CD4-positive, alpha-beta T cell (primary cell): ENCODE measurements around the gene NME5. TPM values are rescaled to one million over a fixed set of nuclear protein-coding genes. Genes with fewer than 3 reads are reported as not detected.

Experiments used
- ATAC-seq: fragments of 200-7000 bp; cut with Tn5 transposase; one replicate; pipeline ENCODE4 v1.10.0; 2022; ENCODE audit warnings: mild to moderate bottlenecking; ENCODE audit not compliant: poor library complexity
- CTCF ChIA-PET: fragments of 350-600 bp; sonication (Branson Sonifier 250); formaldehyde crosslinking; loops from one replicate; lab custom pipeline; 2021; ENCODE audit warnings: antibody characterized with exemption, inconsistent platforms; lab: Charles Lee
- POLR2A ChIA-PET: fragments of 350-600 bp; sonication (Branson Sonifier 250); formaldehyde crosslinking; loops from one replicate; lab custom pipeline; 2021; ENCODE audit warnings: antibody characterized with exemption, inconsistent platforms; lab: Charles Lee
- DNase-seq, 14 experiments: peaks; one replicate each; pipeline ENCODE4 v3.0.0-alpha.2; 2013 to 2020; ENCODE audit warnings: mixed read lengths in 2 of 14
- H3K27ac ChIP-seq, 2 donors: one replicate each; pipeline versions ENCODE4 v1.5.1 to v1.7.0; 2013; ENCODE audit warnings: low read length in 2 of 2, low read depth in 1 of 2, mild to moderate bottlenecking in 1 of 2
- H3K27me3 ChIP-seq, 2 experiments: 1 replicate in 1 of 2; 2 replicates in 1 of 2; pipeline versions ENCODE4 v1.6.1 to v1.7.0; 2013; ENCODE audit warnings: low read length in 2 of 2, control low read depth in 1 of 2, mild to moderate bottlenecking in 1 of 2, moderate library complexity in 1 of 2; ENCODE audit not compliant: insufficient read depth in 2 of 2, control insufficient read depth in 1 of 2
- H3K36me3 ChIP-seq: one replicate; pipeline ENCODE4 v1.6.1; 2013; ENCODE audit warnings: low read length, control low read depth; ENCODE audit not compliant: insufficient read depth
- H3K4me1 ChIP-seq: one replicate; pipeline ENCODE4 v1.6.1; 2013; ENCODE audit warnings: low read length, control low read depth; ENCODE audit not compliant: insufficient read depth
- H3K4me3 ChIP-seq: one replicate; pipeline ENCODE4 v1.5.1; 2013; ENCODE audit warnings: mild to moderate bottlenecking, low read length, moderate library complexity
- H3K9me3 ChIP-seq, 2 experiments: 1 replicate in 1 of 2; 2 replicates in 1 of 2; pipeline versions ENCODE4 v1.6.1 to v1.7.0; 2013; ENCODE audit warnings: low read length in 2 of 2, mild to moderate bottlenecking in 2 of 2, control low read depth in 1 of 2, moderate library complexity in 1 of 2; ENCODE audit not compliant: control insufficient read depth in 1 of 2, insufficient read depth in 1 of 2
- H3K27ac Mint-ChIP-seq: one replicate; pipeline ENCODE4 v1.8.0; 2020; ENCODE audit warnings: mixed read lengths
- H3K27me3 Mint-ChIP-seq: one replicate; pipeline ENCODE4 v1.8.0; 2021; ENCODE audit warnings: mixed read lengths
- H3K36me3 Mint-ChIP-seq: one replicate; pipeline ENCODE4 v1.8.0; 2021; ENCODE audit warnings: low read depth, mixed read lengths
- H3K4me1 Mint-ChIP-seq: one replicate; pipeline ENCODE4 v1.8.0; 2021; ENCODE audit warnings: low read depth, mixed read lengths
- H3K4me3 Mint-ChIP-seq: one replicate; pipeline ENCODE4 v1.8.0; 2020; ENCODE audit warnings: mild to moderate bottlenecking, mixed read lengths
- H3K9me3 Mint-ChIP-seq: one replicate; pipeline ENCODE4 v1.8.0; 2020; ENCODE audit warnings: mixed read lengths
- intact Hi-C, 2 experiments: fragments of 100-400 bp; cut with DNase I in 1 of 2; cut with micrococcal nuclease in 1 of 2; formaldehyde crosslinking; loops; one replicate each; pipeline versions ENCODE4 v1.15.1 to v1.9.0; 2023 to 2025; cut with DNase I, micrococcal nuclease
- polyA plus RNA-seq, 2 donors: library from polyadenylated mRNA; unstranded; fragments of 120-200 nt; gene quantifications; one replicate each; pipeline ENCODE4 v1.2.1, GENCODE V29; 2013
- total RNA-seq, 174 experiments: library from RNA in 2 of 174; stranded (reverse) in 2 of 174; gene quantifications; one replicate each; pipeline ENCODE4 v1.2.3 and lab custom pipeline; 2021 to 2026
- TF ChIP-seq, protein P1 (sequence below): fragments of 200-600 bp; IDR thresholded peaks from one replicate; pipeline ENCODE4 v1.8.0; 2022; ENCODE audit warnings: antibody characterized with exemption, mild to moderate bottlenecking

NME5 gene, protein sequence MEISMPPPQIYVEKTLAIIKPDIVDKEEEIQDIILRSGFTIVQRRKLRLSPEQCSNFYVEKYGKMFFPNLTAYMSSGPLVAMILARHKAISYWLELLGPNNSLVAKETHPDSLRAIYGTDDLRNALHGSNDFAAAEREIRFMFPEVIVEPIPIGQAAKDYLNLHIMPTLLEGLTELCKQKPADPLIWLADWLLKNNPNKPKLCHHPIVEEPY
- total RNA-seq = not detected
- polyA plus RNA-seq (2013, experiment 1 of 2) = not detected
- not detected for polyA plus RNA-seq (2013, experiment 2 of 2)
- 0 to 0.25 (median 0) reads per million in 172 experiments for total RNA-seq (lab: John Stamatoyannopoulos, UW)

DNA sequence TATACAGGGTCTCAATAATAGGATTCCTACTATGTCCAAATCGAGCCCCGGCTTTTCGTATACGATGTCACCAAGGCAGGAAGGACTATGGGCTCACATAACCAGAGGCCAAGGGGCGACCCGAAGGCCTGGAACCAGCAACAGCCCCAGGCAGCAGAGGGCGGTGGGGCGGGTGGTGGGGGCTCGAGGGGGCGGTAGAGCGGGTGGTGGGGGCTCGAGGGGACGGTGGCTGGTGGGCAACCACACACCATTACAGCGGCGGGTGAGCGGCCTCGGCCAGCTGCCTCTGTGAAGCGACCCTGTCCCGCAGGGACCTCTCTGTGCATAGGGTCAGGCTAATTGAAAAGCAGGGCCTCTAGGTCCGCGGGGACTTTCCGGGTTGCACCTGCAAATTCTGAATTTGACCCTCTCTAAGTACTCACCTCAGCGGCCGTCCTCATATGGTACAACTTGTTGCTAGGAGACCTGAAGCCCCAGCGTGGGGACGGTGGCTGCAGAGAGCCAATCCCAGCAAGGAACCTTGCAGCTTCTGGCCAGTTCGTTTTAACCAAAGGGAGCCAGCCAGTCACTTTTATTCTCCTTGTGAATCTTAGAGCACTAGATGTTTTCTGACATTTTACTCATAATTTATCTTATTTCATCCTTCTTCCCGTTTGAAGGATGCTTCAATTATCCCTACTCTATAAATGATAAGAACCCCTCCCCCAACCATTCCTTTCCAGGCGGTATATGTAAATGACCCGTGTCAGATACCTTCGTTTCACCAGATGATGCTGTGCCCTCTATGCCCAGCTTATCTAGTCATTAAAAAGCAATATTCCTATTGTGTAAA is at the start of gene NME5:
Gene NME5 (minus strand): TSS at position 480 of the 832 bp plus-strand sequence. CDS start 648 bp downstream, outside the sequence.
- no peak for DNase-seq
- Histone ChIP-seq H3K27me3 (peaks cover 3 to 10% of the 10 kb centered on the region in 2 experiments), H3K9me3 (no peaks in the 10 kb centered on the region), H3K4me3 (no peak within 1 kb of the TSS), H3K27ac (no peak within 1 kb of the TSS), H3K36me3 (no peaks in the 10 kb centered on the region), H3K4me1 (peaks cover 3% of the 10 kb centered on the region)
- Mint-ChIP-seq H3K27me3 (peaks cover 33% of the 10 kb centered on the region), H3K36me3 (no peaks in the 10 kb centered on the region), H3K27ac (no peak within 1 kb of the TSS), H3K9me3 (no peaks in the 10 kb centered on the region), H3K4me1 (no peaks in the 10 kb centered on the region), H3K4me3 (no peak within 1 kb of the TSS)
- ChIA-PET POLR2A (no interaction called here), CTCF (interaction anchor here (0.6 kb wide), 1 partner anchor 70 kb away, joined by 3 read pairs; no protein-coding TSS in a partner anchor)
- TF ChIP-seq, protein P1, sequence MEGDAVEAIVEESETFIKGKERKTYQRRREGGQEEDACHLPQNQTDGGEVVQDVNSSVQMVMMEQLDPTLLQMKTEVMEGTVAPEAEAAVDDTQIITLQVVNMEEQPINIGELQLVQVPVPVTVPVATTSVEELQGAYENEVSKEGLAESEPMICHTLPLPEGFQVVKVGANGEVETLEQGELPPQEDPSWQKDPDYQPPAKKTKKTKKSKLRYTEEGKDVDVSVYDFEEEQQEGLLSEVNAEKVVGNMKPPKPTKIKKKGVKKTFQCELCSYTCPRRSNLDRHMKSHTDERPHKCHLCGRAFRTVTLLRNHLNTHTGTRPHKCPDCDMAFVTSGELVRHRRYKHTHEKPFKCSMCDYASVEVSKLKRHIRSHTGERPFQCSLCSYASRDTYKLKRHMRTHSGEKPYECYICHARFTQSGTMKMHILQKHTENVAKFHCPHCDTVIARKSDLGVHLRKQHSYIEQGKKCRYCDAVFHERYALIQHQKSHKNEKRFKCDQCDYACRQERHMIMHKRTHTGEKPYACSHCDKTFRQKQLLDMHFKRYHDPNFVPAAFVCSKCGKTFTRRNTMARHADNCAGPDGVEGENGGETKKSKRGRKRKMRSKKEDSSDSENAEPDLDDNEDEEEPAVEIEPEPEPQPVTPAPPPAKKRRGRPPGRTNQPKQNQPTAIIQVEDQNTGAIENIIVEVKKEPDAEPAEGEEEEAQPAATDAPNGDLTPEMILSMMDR = no peak
- intact Hi-C loops = no loop called here
- no peak for ATAC-seq

DNA sequence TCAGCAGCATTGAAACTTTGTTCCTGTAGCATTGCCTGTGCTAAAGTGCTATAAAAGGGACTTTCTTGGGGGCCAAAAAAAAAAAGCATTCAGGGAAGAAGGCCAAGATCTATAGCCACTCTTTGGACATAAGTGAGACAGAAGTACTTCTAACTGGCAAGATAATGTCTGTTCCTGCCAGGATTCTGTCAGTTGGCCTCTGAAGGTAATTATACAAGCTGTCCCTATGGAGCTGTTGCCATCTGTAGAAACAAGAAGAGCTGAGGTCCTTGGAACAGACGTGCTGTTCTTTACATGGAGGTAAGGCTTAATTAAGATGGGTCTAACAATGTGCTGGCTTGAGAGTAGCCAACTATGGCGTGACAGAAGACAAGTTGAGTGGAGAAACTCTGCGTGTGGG is 49.4 kb upstream of the NME5 start:
- Mint-ChIP-seq H3K36me3 (peaks cover 68% of the 10 kb centered on the region), H3K27ac (no peak overlapping the region), H3K4me3 (no peak overlapping the region)

DNA sequence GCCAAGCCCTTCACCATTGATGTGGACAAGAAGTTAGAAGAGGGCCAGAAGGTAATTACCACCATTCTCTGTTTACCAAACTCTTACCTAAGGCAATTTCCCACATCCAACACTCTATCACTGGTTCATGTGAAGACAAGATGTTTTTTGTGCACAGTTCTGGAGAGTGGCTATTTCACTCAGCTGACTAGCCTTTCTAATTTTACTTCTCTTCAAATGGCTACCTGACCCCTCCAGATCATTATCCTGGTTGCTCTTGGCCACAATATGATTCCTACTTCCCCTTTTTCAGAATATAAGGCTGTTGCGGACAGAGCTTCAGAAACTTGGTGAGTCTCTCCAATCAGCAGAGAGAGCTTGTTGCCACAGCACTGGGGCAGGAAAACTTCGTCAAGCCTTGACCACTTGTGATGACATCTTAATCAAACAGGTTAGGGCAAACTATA is 46.8 kb upstream of the NME5 start:
- H3K36me3 ChIP-seq = peaks cover 38% of the 10 kb centered on the region
- H3K4me3 Mint-ChIP-seq = no peak overlapping the region
- ATAC-seq = no peak
- H3K4me3 ChIP-seq = no peak overlapping the region
- CTCF ChIA-PET = no interaction called here
- H3K27me3 Mint-ChIP-seq = no peaks in the 10 kb centered on the region
- H3K27me3 ChIP-seq = no peaks in the 10 kb centered on the region
- no peaks in the 10 kb centered on the region for H3K4me1 Mint-ChIP-seq
- no peak for DNase-seq
- H3K4me1 ChIP-seq = no peaks in the 10 kb centered on the region
- TF ChIP-seq, protein P1 = no peak
- H3K27ac ChIP-seq = no peak overlapping the region
- H3K27ac Mint-ChIP-seq = no peak overlapping the region
- H3K9me3 ChIP-seq = no peaks in the 10 kb centered on the region
- H3K36me3 Mint-ChIP-seq = peaks cover 42% of the 10 kb centered on the region
- POLR2A ChIA-PET = interaction anchor here (1.4 kb wide), 1 partner anchor 27 kb away, joined by 3 read pairs; the partner anchor contains the start of gene CDC23
- intact Hi-C loops = loop anchor here in 1 of 2 experiments (10.0 kb wide), 1 partner anchor 359 kb away; the partner anchor contains the start of gene ETF1
- no peaks in the 10 kb centered on the region for H3K9me3 Mint-ChIP-seq

More for the DNA sequence above, 49.4 kb upstream of the NME5 start:
- TF ChIP-seq, protein P1 = no peak
- CTCF ChIA-PET = no interaction called here
- Mint-ChIP-seq H3K4me1 (no peaks in the 10 kb centered on the region), H3K9me3 (no peaks in the 10 kb centered on the region), H3K27me3 (no peaks in the 10 kb centered on the region)
- Histone ChIP-seq H3K27me3 (no peaks in the 10 kb centered on the region), H3K4me1 (no peaks in the 10 kb centered on the region), H3K4me3 (no peak overlapping the region), H3K9me3 (no peaks in the 10 kb centered on the region), H3K36me3 (peaks cover 57% of the 10 kb centered on the region), H3K27ac (no peak overlapping the region)
- POLR2A ChIA-PET = interaction anchor here (0.6 kb wide), 1 partner anchor 45 kb away, joined by 3 read pairs; no protein-coding TSS in a partner anchor
- no peak for DNase-seq
- ATAC-seq = no peak
- intact Hi-C loops = loop anchor here in 1 of 2 experiments (10.0 kb wide), 1 partner anchor 356 kb away; the partner anchor contains the start of gene ETF1
